ENCODE measurements around the gene LNX1.
"Not testable (repeated sequence)": the region's sequence is repeated elsewhere in the genome, so short reads cannot be mapped to it uniquely, and the experiment has no call there.

The LNX1 gene

DNA sequence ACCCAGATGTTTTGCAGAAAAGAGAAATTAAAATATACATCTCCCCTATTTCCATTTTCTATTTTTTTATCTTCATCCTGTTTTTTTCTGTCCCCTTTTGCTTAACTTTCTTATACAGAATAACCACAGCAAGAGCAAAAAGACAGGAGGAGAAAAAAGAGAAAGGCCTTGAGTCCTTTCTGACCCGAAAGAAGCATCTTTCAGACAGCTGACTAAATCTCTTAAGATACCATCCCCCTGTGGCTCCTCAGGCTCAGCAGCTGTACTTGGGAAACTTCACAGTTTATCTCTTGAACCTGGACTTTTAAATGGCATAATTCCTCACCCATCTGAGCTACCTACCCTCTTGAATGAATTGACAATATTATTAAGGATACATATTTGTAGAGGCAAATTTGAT lies 113.7 kb downstream of the LNX1 start:
- in situ Hi-C loops (cut with MboI; ENCODE audit: low sequenced_read_pairs, unreplicated experiment) = loop anchor here (25.0 kb wide), 2 partner anchors 440 to 735 kb away; no protein-coding TSS in a partner anchor
- TF ChIP-seq, protein P1, sequence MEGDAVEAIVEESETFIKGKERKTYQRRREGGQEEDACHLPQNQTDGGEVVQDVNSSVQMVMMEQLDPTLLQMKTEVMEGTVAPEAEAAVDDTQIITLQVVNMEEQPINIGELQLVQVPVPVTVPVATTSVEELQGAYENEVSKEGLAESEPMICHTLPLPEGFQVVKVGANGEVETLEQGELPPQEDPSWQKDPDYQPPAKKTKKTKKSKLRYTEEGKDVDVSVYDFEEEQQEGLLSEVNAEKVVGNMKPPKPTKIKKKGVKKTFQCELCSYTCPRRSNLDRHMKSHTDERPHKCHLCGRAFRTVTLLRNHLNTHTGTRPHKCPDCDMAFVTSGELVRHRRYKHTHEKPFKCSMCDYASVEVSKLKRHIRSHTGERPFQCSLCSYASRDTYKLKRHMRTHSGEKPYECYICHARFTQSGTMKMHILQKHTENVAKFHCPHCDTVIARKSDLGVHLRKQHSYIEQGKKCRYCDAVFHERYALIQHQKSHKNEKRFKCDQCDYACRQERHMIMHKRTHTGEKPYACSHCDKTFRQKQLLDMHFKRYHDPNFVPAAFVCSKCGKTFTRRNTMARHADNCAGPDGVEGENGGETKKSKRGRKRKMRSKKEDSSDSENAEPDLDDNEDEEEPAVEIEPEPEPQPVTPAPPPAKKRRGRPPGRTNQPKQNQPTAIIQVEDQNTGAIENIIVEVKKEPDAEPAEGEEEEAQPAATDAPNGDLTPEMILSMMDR (IDR thresholded peaks at IDR 0.05; ENCODE audit: borderline replicate concordance, control extremely low read depth, extremely low read depth, insufficient read depth, missing control alignments) = no peak
- no peak for DNase-seq (ENCODE audit: low spot score)

DNA sequence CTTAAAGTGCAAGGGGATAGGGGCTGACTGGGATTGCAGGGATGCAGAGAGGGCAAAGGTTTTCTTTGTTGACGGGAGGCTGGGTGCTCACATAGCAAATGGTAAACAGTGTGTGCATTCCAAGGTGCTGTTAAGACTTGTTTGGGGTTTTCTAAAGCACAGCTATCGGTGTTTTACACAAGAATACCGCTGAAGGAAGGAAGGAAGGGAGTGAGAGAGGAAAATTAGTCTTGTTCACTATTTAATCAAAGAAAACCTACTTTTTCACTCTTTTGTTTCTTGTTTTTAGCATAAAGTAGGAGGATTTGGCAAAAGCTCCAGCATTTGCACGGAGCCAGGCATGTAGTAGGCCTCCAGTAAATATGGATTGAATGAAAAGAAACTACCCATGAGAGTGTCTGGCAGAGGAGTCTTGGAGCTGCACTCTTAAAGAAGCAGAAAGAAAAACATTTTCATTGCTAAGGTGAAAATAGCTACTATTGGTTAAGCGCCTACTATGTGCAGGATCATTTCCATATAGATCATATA lies 114.2 kb downstream of the LNX1 start:
- TF ChIP-seq, protein P1 (IDR thresholded peaks at IDR 0.05; ENCODE audit: borderline replicate concordance, control extremely low read depth, extremely low read depth, insufficient read depth, missing control alignments) = no peak
- in situ Hi-C loops (cut with MboI; ENCODE audit: low sequenced_read_pairs, unreplicated experiment) = loop anchor here (25.0 kb wide), 2 partner anchors 440 to 735 kb away; no protein-coding TSS in a partner anchor
- no peak for DNase-seq (ENCODE audit: low spot score)

DNA sequence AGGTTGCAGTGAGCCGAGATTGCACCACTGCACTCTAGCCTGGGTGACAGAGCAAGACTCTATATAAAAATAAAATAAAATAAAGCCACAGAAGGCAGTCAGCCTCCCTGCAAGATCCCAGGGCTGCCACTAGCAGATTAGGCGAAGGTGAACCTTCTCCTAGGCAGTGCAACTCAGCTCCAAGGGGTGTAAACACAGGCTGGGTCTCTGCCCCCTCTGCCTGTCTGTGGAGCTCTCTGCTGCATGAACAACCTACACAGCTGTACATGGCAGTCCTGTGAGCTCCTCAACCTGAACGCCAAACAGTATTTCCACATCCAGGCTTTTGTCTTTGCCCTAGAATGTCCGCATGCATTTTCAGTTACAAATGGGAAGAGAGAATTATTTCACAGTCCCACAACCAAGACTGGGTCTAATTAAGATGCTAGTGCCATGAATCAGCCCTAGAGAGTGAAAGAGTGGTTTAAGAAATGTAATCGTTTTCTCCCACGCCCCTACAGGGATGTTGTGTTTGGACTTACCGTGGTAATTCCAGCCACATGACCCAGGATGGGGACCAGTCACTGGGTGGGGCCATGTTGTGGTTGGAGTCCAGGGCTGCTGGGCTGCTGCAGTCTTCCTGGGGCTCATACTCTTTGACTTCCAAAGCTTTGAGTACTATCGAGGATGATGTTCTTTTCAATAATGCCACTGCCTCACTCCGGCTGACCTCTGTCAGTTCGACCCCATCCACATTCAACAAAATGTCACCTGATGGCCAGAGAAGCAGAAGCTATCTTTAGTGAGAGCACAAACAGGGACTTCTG lies 114.9 kb downstream of the LNX1 start:
- in situ Hi-C loops (cut with MboI; ENCODE audit: low sequenced_read_pairs, unreplicated experiment) = loop anchor here (25.0 kb wide), 2 partner anchors 439 to 736 kb away; no protein-coding TSS in a partner anchor
- DNase-seq (ENCODE audit: low spot score) = no peak
- TF ChIP-seq, protein P1 (IDR thresholded peaks at IDR 0.05; ENCODE audit: borderline replicate concordance, control extremely low read depth, extremely low read depth, insufficient read depth, missing control alignments) = no peak

DNA sequence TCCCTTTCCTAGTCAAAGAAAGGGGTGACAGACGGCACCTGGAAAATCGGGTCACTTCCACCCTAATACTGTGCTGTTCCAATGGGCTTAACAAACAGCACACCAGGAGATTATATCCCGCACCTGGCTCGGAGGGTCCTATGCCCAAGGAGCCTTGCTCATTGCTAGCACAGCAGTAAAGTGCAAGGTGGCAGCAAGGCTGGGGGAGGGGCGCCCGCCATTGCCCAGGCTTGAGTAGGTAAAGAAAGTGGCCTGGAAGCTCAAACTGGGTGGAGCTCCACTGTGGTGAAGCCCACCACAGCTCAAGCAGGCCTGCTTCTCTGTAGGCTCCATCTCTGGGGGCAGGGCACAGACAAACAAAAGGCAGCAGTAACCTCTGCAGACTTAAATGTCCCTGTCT lies 124.7 kb downstream of the LNX1 start:
- DNase-seq (ENCODE audit: low spot score); in situ Hi-C loops (cut with MboI; ENCODE audit: low sequenced_read_pairs, unreplicated experiment): not testable (repeated sequence)

DNA sequence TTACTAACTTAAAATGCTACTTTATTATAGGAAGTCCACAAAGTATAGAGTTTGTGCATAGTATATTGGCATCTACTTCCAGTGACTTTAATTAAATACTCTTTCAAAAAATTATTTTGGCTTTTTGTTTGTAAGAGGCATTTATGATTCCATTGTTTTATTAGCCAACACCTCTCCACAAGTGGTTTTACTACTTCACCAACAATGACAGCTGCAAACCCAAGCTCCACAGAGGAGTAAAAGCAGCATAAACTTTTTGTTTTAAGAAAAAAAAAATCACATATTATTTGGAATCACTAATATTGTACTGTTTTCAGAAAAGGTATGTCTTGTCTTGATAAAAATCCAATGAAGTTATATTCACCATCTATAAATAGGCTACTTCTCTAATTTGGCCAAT lies 125.4 kb downstream of the LNX1 start:
- DNase-seq (ENCODE audit: low spot score) = no peak
- in situ Hi-C loops (cut with MboI; ENCODE audit: low sequenced_read_pairs, unreplicated experiment) = no loop called here
- TF ChIP-seq, protein P1 (IDR thresholded peaks at IDR 0.05; ENCODE audit: borderline replicate concordance, control extremely low read depth, extremely low read depth, insufficient read depth, missing control alignments) = no peak

DNA sequence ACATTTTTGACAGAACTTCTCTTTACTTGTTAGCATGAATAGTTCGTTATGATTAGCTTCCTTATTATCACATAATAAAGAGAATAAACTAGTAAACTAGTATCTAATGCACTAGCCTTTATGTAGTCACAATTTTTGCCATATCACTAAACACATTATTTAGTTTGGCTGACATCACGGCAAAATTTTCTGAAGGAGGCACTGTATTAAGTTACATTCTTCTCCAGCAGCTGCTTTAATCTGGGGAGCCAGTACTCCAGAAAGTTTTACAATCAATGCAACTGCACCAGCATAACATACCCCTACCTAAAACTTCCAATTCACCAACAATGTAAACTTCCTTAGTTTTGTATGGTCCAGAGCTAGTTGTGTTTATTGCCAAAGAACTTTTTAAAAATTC lies 126.0 kb downstream of the LNX1 start:
- in situ Hi-C loops (cut with MboI; ENCODE audit: low sequenced_read_pairs, unreplicated experiment) = no loop called here
- TF ChIP-seq, protein P1 (IDR thresholded peaks at IDR 0.05; ENCODE audit: borderline replicate concordance, control extremely low read depth, extremely low read depth, insufficient read depth, missing control alignments) = no peak
- DNase-seq (ENCODE audit: low spot score) = no peak

DNA sequence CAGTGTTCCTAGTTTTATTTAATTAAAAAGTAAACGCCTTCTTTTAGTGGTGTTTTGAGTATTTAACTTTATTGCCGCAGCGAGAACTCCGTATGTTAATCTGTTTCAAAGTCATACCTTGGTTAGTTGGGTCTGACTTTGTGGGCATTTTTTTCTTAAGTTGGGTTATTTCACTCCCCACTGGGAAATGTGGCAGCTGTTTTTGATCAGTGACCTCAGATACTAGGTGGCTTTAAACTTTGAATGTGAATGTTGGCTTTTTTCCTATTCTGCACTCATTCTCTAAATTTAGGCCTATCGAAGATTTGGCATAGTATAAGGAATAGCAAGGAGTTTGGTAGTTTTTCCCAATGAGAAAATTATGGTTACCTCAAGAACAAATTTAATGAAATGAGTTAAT lies 127.9 kb downstream of the LNX1 start:
- in situ Hi-C loops (cut with MboI; ENCODE audit: low sequenced_read_pairs, unreplicated experiment) = no loop called here
- TF ChIP-seq, protein P1 (IDR thresholded peaks at IDR 0.05; ENCODE audit: borderline replicate concordance, control extremely low read depth, extremely low read depth, insufficient read depth, missing control alignments) = no peak
- no peak for DNase-seq (ENCODE audit: low spot score)
